Stimulated activated naive CD8-positive, alpha-beta T cell treated with anti-CD3 and anti-CD28 coated beads, Interleukin-15, amount 100 ng/mL, for 72 hours (primary cell): ENCODE results near the gene IFNGR2.

Experiments used
- ATAC-seq: fragments of 150-1000 bp; cut with Tn5 transposase; 2 replicates; pipeline ENCODE4 v1.10.0; 2021; ENCODE audit warnings: mild to moderate bottlenecking, moderate library complexity
- DNase-seq, 2 donors: peaks; one replicate each; pipeline ENCODE4 v3.0.0; 2021 to 2022
- H3K27ac Mint-ChIP-seq, 2 donors: one replicate each; pipeline ENCODE4 v1.8.0; 2022; ENCODE audit warnings: mild to moderate bottlenecking in 2 of 2, mixed read lengths in 2 of 2, moderate library complexity in 2 of 2
- H3K27me3 Mint-ChIP-seq: one replicate; pipeline ENCODE4 v1.8.0; 2022; ENCODE audit warnings: mixed read lengths
- H3K4me1 Mint-ChIP-seq: one replicate; pipeline ENCODE4 v1.8.0; 2022; ENCODE audit warnings: mild to moderate bottlenecking, mixed read lengths
- H3K4me3 Mint-ChIP-seq, 2 donors: one replicate each; pipeline ENCODE4 v1.8.0; 2022; ENCODE audit warnings: mild to moderate bottlenecking in 2 of 2, mixed read lengths in 2 of 2, moderate library complexity in 1 of 2
- H3K9me3 Mint-ChIP-seq, 2 donors: one replicate each; pipeline ENCODE4 v1.8.0; 2022; ENCODE audit warnings: mixed read lengths in 2 of 2

IFNGR2 gene

GRCh38 chr21:33388188-33388587, 15.0 kb upstream of the IFNGR2 start:
- peaks cover 43% of the 10 kb centered on the region for H3K27me3 Mint-ChIP-seq
- H3K4me3 Mint-ChIP-seq: no peak overlapping the region
- H3K4me1 Mint-ChIP-seq: peaks cover 31% of the 10 kb centered on the region
- no peak overlapping the region for H3K27ac Mint-ChIP-seq
- H3K9me3 Mint-ChIP-seq: no peaks in the 10 kb centered on the region
- DNase-seq (no peak), ATAC-seq (no peak)

DNA sequence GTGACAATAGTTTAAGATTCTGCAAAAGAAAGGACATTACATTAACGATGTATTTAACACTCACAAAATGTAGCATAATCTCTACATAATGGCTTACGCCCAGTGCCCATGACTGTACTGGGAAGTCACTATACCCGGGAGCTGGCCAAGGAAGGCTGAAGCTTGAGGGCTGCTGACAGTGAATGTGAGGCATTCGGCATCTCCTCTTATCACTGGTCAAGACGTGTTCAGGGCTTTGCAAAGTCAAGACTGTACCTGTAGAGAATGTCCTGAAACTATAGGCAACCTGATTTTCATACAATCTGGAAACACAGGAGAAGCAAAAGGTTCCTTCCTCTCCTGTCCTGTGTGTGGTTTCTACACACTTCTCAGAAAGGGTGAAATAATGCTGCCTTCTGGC, 12.7 kb upstream of the IFNGR2 start:
- Mint-ChIP-seq H3K27ac (no peak overlapping the region), H3K9me3 (no peaks in the 10 kb centered on the region), H3K4me1 (peaks cover 11% of the 10 kb centered on the region), H3K27me3 (peaks cover 54% of the 10 kb centered on the region), H3K4me3 (no peak overlapping the region)
- ATAC-seq: no peak
- no peak for DNase-seq

- Mint-ChIP-seq H3K4me1 (peaks cover 11% of the 10 kb centered on the region), H3K9me3 (no peaks in the 10 kb centered on the region), H3K27me3 (peaks cover 54% of the 10 kb centered on the region), H3K27ac (no peak overlapping the region), H3K4me3 (no peak overlapping the region)
- DNase-seq (no peak), ATAC-seq (no peak)
These were observed 11.6 kb upstream of the IFNGR2 start for GRCh38 chr21:33391656-33392055.

- peaks cover 54% of the 10 kb centered on the region for H3K27me3 Mint-ChIP-seq
- H3K4me1 Mint-ChIP-seq: peaks cover 11% of the 10 kb centered on the region
- DNase-seq (no peak), ATAC-seq (no peak)
- H3K4me3 Mint-ChIP-seq: no peak overlapping the region
- no peak overlapping the region for H3K27ac Mint-ChIP-seq
- no peaks in the 10 kb centered on the region for H3K9me3 Mint-ChIP-seq
These were observed 10.8 kb upstream of the IFNGR2 start for GRCh38 chr21:33392284-33392985.

DNA sequence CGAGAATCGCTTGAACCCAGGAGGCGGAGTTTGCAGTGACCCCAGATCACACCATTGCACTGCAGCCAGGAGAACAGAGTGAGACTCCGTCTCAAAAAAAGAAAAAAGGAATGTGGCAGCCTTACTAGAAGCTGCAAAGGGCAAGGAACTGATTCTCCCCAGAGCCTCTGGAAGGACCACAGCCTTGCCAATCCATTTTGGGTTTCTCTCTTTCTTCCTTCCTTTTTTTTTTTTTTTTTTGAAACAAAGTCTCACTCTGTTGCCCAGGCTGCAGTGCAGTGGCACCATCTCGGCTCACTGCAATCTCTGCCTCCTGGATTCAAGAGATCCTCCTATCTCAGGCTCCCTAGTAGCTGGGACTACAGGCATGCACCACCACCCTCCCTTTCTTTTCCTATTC, 9.9 kb upstream of the IFNGR2 start:
- H3K4me3 Mint-ChIP-seq: no peak overlapping the region
- no peaks in the 10 kb centered on the region for H3K9me3 Mint-ChIP-seq
- peaks cover 62% of the 10 kb centered on the region for H3K27me3 Mint-ChIP-seq
- peaks cover 11% of the 10 kb centered on the region for H3K4me1 Mint-ChIP-seq
- no peak overlapping the region for H3K27ac Mint-ChIP-seq
- ATAC-seq: no peak
- DNase-seq: no peak

DNA sequence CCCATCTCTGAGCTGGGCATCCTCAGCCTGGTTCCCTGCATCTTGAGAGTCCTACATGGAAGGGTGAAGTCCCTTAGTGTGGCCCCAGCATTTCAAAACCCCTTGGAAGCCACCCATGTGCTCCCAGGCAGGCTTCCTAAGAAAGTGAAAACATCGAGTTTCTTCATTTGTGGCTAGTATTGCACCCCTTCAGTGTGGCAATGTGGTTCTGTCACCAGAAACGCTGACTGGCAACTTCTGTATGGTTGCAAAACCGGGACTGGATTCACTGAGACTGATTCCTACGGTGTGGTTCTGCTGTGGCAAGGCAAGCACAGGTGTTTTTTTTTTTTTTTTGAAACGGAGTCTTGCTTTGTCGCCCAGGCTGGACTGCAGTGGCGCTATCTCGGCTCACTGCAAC, 9.0 kb upstream of the IFNGR2 start:
- DNase-seq (no peak), ATAC-seq (peak; percentile 49)
- H3K4me1 Mint-ChIP-seq: peaks cover 11% of the 10 kb centered on the region
- peak overlapping the region in 1 of 2 donors; percentile 48 for H3K27ac Mint-ChIP-seq
- H3K9me3 Mint-ChIP-seq: no peaks in the 10 kb centered on the region
- H3K27me3 Mint-ChIP-seq: peaks cover 66% of the 10 kb centered on the region
- H3K4me3 Mint-ChIP-seq: no peak overlapping the region

DNA sequence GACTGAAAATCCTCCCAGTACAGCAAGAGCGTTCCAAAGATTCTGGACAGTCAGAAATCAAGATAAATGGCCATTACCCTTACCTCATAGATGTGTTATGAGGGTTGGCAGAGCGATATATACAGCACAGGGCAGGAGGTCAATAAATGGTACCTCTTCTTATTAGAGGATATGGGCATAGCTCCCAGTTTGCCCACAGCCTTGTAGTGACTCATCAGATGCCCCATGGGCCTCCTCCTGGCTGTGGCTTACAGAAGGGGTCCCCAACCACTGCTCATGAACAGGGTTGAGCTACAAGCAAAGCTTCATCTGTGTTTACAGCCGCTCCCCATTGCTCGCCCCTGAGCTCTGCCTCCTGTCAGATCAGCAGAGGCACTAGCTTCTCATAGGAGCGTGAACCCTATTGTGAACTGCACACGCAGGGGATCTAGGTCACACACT, 7.3 kb upstream of the IFNGR2 start:
- no peak overlapping the region for H3K4me3 Mint-ChIP-seq
- ATAC-seq (no peak), DNase-seq (no peak)
- H3K27me3 Mint-ChIP-seq: peaks cover 54% of the 10 kb centered on the region
- H3K27ac Mint-ChIP-seq: no peak overlapping the region
- H3K4me1 Mint-ChIP-seq: peaks cover 14% of the 10 kb centered on the region
- H3K9me3 Mint-ChIP-seq: no peaks in the 10 kb centered on the region

GRCh38 chr21:33396436-33396835, 6.8 kb upstream of the IFNGR2 start:
- ATAC-seq (no peak), DNase-seq (no peak)
- Mint-ChIP-seq H3K9me3 (no peaks in the 10 kb centered on the region), H3K27me3 (peaks cover 57% of the 10 kb centered on the region), H3K4me3 (no peak overlapping the region), H3K4me1 (peaks cover 14% of the 10 kb centered on the region), H3K27ac (no peak overlapping the region)

GRCh38 chr21:33396951-33397350, 6.3 kb upstream of the IFNGR2 start:
- Mint-ChIP-seq H3K27ac (no peak overlapping the region), H3K4me1 (peaks cover 14% of the 10 kb centered on the region), H3K4me3 (no peak overlapping the region), H3K9me3 (no peaks in the 10 kb centered on the region), H3K27me3 (peaks cover 58% of the 10 kb centered on the region)
- DNase-seq: no peak
- no peak for ATAC-seq

- no peak overlapping the region for H3K27ac Mint-ChIP-seq
- no peak for ATAC-seq
These were observed 5.5 kb upstream of the IFNGR2 start for GRCh38 chr21:33397717-33398116.

DNA sequence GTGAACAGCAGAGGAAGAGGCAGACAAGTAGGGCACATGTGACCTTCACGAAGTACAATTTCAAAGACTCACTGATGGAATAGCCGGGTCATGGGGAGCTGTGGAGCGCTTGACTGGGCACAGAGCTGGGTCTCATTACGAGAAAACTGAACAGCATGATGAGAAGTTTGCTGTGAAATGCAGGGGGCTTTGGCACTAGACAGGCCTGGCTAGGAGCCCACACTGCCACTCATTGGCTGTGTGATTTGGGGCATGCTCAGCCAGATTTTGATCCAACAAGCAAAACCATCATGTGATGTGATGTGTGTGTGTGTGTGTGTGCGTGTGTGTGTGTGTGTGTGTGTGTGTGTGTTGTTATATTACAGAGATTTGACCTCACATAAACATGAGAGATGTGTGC, 4.9 kb upstream of the IFNGR2 start:
- no peak overlapping the region for H3K27ac Mint-ChIP-seq
- H3K27me3 Mint-ChIP-seq: peaks cover 43% of the 10 kb centered on the region
- no peaks in the 10 kb centered on the region for H3K9me3 Mint-ChIP-seq

More at GRCh38 chr21:33397717-33398116, 5.5 kb upstream of the IFNGR2 start:
- H3K4me1 Mint-ChIP-seq: peaks cover 21% of the 10 kb centered on the region
- H3K4me3 Mint-ChIP-seq: no peak overlapping the region
- DNase-seq: no peak
- no peaks in the 10 kb centered on the region for H3K9me3 Mint-ChIP-seq
- H3K27me3 Mint-ChIP-seq: peaks cover 50% of the 10 kb centered on the region

DNA sequence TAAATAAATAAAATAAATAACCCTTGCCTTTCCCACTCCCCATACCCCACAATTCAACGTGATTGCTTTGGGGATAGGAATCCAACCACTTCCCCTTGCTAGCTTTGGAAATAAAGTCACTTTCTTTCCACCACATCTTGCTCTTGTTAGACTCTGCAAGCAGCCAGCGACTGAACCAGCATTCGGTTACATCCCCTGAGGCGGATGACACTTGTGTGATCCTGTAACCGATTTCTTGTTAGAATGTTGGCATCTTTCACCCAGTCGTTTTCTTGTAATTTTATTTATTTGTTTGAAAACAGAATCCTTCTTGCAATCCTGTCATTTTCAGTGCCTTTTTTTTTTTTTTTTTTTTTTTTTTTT, 1.6 kb upstream of the IFNGR2 start:
- Mint-ChIP-seq H3K4me1 (peaks cover 44% of the 10 kb centered on the region), H3K4me3 (no peak overlapping the region), H3K27me3 (peaks cover 41% of the 10 kb centered on the region), H3K9me3 (no peaks in the 10 kb centered on the region), H3K27ac (no peak overlapping the region)
- DNase-seq (no peak), ATAC-seq (no peak)

More for the DNA sequence above, 4.9 kb upstream of the IFNGR2 start:
- H3K4me1 Mint-ChIP-seq: peaks cover 22% of the 10 kb centered on the region
- DNase-seq: no peak
- H3K4me3 Mint-ChIP-seq: no peak overlapping the region
- ATAC-seq: no peak

DNA sequence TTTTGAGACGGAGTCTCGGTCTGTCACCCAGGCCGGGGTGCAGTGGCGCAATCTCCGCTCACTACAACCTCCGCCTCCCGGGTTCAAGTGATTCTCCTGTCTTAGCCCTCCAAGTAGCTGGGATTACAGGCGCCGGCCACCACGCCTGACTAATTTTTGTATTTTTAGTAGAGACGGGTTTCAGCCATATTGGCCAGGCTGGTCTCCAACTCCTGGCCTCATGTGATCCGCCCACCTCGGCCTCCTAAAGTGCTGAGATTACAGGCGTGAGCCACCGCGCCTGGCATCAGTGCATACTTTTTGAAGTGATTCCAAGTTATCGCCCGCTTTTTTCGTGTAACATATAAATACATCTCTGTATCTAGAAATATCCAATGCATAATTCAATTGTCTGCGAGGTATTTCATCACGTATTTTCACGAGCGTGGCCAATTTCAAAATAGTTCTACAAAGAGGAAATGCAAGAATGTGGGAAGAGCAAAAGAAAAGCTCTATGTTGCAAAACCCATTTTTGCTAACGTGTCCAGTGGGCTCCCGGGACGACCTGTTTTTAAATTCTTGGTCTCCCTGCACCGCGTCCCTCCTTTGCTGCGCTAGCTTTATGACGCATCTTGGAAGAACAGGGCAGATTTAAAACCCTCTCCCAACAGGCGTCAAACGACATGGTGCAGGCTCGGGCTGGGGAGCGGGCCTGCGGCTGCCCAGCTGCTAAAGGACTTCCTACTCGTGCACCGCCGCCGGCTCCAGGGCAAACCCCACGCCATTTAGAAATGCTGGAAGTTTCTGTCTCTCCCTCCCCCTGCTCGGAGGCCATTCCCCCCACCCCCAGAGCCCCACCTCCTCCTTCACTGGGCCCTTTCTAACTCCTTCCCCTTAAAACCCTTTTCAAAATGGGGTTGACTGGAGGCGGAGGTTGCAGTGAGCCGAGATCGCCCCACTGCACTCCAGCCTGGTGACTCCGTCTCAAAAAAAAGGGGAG, 923 bp upstream of the IFNGR2 start:
- Mint-ChIP-seq H3K9me3 (no peaks in the 10 kb centered on the region), H3K27me3 (peaks cover 41% of the 10 kb centered on the region), H3K4me1 (peaks cover 50% of the 10 kb centered on the region), H3K4me3 (peak overlapping the region; percentile 53 to 70), H3K27ac (peak overlapping the region in 1 of 2 donors; percentile 59)
- DNase-seq: no peak
- ATAC-seq: no peak

DNA sequence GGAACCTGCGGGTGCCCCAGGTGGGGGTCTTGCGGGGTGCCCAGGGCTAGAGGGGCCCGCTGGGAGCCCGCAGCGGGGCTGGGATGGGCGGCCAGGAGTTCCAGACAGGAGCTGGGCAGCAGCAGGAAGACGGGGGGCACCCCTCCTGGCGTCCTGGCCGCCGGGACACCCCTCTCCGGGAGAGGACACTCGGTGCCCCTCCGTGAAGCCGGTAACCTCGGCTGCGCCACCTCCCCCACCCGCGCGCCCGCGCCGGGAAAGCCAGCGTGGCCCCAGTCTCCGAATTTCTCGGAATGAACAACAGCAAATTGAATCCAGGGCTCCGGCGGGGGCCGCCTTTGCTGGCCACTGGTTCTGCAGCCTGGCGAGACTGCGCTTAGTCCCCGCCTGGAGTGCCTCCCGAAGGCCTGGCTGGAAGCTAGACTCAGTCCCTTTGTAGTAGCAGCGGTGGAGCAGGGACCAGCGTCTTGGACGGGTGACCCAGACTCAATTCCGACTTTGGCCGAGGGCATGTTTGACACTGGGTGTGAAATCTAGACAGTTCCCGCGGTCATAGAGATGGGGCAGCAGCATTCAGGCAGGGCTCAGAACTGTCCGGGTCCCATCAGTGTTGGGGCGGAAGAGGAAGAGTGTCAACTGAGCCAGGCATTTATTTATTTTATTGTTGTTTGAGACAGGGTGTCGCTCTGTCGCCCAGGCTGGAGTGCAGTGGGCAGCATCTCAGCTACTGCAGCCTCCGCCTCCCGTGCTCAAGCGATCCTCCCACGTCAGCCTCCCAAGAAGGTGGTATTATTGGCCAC, 773 bp downstream of the IFNGR2 start:
- H3K4me1 Mint-ChIP-seq: peaks cover 60% of the 10 kb centered on the region
- H3K27me3 Mint-ChIP-seq: peaks cover 27% of the 10 kb centered on the region
- DNase-seq: peak; percentile 29 to 33
- H3K9me3 Mint-ChIP-seq: no peaks in the 10 kb centered on the region
- H3K4me3 Mint-ChIP-seq: peak overlapping the region; percentile 90 to 94
- peak overlapping the region; percentile 87 to 95 for H3K27ac Mint-ChIP-seq
- ATAC-seq: peak; percentile 47

DNA sequence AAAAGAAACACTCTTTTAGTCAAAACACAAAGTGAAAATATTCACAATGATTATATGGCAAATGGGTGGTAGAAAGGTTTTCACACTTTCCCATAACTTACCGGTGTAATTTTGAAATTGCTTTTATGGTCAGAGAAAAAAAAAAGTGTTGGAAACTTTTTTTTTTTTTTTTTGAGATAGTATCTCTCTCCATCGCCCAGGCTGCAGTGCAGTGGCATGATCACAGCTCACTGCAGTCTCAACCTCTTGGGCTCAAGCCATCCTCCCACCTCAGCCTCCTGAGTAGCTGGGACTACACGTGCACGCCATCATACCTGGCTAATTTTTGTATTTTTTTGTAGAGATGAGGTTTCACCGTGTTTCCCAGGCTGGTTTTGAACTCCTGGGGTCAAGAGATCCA, 3.3 kb downstream of the IFNGR2 start:
- H3K4me1 Mint-ChIP-seq: peaks cover 74% of the 10 kb centered on the region
- no peak overlapping the region for H3K27ac Mint-ChIP-seq
- no peaks in the 10 kb centered on the region for H3K9me3 Mint-ChIP-seq
- DNase-seq: no peak
- ATAC-seq: peak; percentile 43
- peak overlapping the region in 1 of 2 donors; percentile 90 for H3K4me3 Mint-ChIP-seq
- peaks cover 16% of the 10 kb centered on the region for H3K27me3 Mint-ChIP-seq
